Kidney (tissue), 14 donors: ENCODE data around the gene VAPA. TPM values are rescaled to one million over a fixed set of nuclear protein-coding genes. Genes with fewer than 3 reads are reported as not detected.

Experiments used
- DNase-seq, 5 donors: peaks; one replicate each; pipeline ENCODE4 v3.0.0-alpha.2; 2013 to 2020
- FAIRE-seq: peaks from 2 replicates; lab custom pipeline; 2012; peaks lifted over from hg19 to GRCh38; lab: Jason Lieb, UNC
- H3K27ac ChIP-seq, 2 donors: one replicate each; pipeline ENCODE4 v1.7.0; 2013; ENCODE audit warnings: low read depth in 2 of 2, low read length in 2 of 2, inconsistent platforms in 1 of 2
- H3K27me3 ChIP-seq: one replicate; pipeline ENCODE4 v1.7.1; 2013; ENCODE audit warnings: low read length, inconsistent platforms; ENCODE audit not compliant: control insufficient read depth, insufficient read depth
- H3K36me3 ChIP-seq, 3 donors: one replicate each; pipeline versions ENCODE4 v1.7.0 to v1.7.1; 2013; ENCODE audit warnings: low read length in 3 of 3, control low read depth in 1 of 3, inconsistent platforms in 1 of 3; ENCODE audit not compliant: insufficient read depth in 3 of 3, control insufficient read depth in 2 of 3
- H3K4me1 ChIP-seq, 3 donors: one replicate each; pipeline versions ENCODE4 v1.7.0 to v1.7.1; 2013; ENCODE audit warnings: low read length in 3 of 3, inconsistent platforms in 1 of 3, low read depth in 1 of 3; ENCODE audit not compliant: control insufficient read depth in 2 of 3, insufficient read depth in 2 of 3
- H3K4me3 ChIP-seq, 3 donors: one replicate each; pipeline versions ENCODE4 v1.7.0 to v1.8.1; 2013; ENCODE audit warnings: low read length in 3 of 3, control low read depth in 1 of 3, inconsistent platforms in 1 of 3
- H3K9ac ChIP-seq, 3 donors: one replicate each; pipeline versions ENCODE4 v1.7.0 to v1.7.1; 2013; ENCODE audit warnings: low read length in 3 of 3, control low read depth in 1 of 3, inconsistent platforms in 1 of 3
- H3K9me3 ChIP-seq, 3 donors: one replicate each; pipeline versions ENCODE4 v1.7.0 to v1.7.1; 2013; ENCODE audit warnings: low read length in 3 of 3, control low read depth in 1 of 3, inconsistent platforms in 1 of 3; ENCODE audit not compliant: control insufficient read depth in 2 of 3, insufficient read depth in 1 of 3
- intact Hi-C: fragments of 100-400 bp; cut with DNase I; formaldehyde crosslinking; loops from one replicate; pipeline ENCODE4 v1.11.1; 2022
- polyA plus RNA-seq: library from polyadenylated mRNA; stranded (reverse); fragments of 350-450 nt; fragmentation: Illumina TruSeq; extraction: RNeasy Lipid Tissue Mini Kit (QIAGEN cat#74804); gene quantifications from one replicate; pipeline ENCODE4 v1.2.3, GENCODE V29; 2014; ENCODE audit warnings: low read depth, low replicate concordance; ENCODE audit not compliant: insufficient read depth
- total RNA-seq: library from RNA; stranded (reverse); fragmentation: NEBNext Ultra II Directional; extraction: Animal tissue kit (Norgen Biotek cat#: 25700); gene quantifications from one replicate; pipeline ENCODE4 v1.2.1, GENCODE V29; 2021
- TF ChIP-seq, protein P1 (sequence below): IDR thresholded peaks from 3 replicates; pipeline ENCODE4 v1.5.1; 2012; ENCODE audit warnings: mild to moderate bottlenecking, moderate library complexity, borderline replicate concordance; ENCODE audit not compliant: insufficient read depth; ENCODE audit errors: extremely low read depth
- donor health status: control.
- donor health status: control.
- donor health status: control.
- donor health status: control.
- donor health status: control.
- donor health status: DM: yes; HTN: yes; CAD: no.
- donor health status: Normal renal cell carcinoma (clear cell type).

The VAPA gene
- total and polyA plus RNA-seq, 2 donors from 2014 or later, result 171 to 185 TPM

DNA sequence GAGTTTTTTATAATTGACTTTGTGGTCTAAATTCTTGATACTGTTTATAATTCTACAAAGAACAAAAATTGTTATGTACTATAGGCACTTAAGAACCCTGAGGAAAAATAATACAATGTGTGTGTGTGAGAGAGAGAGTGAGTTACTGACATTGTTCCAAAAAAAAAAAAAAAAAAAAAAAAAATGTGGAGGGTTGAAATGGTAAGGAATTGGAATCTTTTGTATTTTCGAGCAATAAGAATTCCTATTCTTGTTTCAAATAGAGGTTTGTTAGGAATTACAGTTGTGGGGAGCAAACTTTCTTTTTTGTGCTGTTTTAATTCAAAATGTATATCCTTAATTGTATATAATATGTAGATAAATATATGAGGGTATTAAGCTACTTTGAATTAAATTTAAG lies 45.7 kb downstream of the VAPA start:
- intact Hi-C loops, result no loop called here
- H3K36me3 ChIP-seq, result peaks cover 0 to 7% (median under 1%) of the 10 kb centered on the region in 3 donors
- DNase-seq, result no peak
- H3K9me3 ChIP-seq, result no peaks in the 10 kb centered on the region
- no peaks in the 10 kb centered on the region for H3K4me1 ChIP-seq
- TF ChIP-seq, protein P1, sequence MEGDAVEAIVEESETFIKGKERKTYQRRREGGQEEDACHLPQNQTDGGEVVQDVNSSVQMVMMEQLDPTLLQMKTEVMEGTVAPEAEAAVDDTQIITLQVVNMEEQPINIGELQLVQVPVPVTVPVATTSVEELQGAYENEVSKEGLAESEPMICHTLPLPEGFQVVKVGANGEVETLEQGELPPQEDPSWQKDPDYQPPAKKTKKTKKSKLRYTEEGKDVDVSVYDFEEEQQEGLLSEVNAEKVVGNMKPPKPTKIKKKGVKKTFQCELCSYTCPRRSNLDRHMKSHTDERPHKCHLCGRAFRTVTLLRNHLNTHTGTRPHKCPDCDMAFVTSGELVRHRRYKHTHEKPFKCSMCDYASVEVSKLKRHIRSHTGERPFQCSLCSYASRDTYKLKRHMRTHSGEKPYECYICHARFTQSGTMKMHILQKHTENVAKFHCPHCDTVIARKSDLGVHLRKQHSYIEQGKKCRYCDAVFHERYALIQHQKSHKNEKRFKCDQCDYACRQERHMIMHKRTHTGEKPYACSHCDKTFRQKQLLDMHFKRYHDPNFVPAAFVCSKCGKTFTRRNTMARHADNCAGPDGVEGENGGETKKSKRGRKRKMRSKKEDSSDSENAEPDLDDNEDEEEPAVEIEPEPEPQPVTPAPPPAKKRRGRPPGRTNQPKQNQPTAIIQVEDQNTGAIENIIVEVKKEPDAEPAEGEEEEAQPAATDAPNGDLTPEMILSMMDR, result no peak
- H3K9ac ChIP-seq, result no peak overlapping the region
- no peak overlapping the region for H3K4me3 ChIP-seq
- H3K27ac ChIP-seq, result no peak overlapping the region
- FAIRE-seq, result peak; percentile 19
- H3K27me3 ChIP-seq, result no peaks in the 10 kb centered on the region

DNA sequence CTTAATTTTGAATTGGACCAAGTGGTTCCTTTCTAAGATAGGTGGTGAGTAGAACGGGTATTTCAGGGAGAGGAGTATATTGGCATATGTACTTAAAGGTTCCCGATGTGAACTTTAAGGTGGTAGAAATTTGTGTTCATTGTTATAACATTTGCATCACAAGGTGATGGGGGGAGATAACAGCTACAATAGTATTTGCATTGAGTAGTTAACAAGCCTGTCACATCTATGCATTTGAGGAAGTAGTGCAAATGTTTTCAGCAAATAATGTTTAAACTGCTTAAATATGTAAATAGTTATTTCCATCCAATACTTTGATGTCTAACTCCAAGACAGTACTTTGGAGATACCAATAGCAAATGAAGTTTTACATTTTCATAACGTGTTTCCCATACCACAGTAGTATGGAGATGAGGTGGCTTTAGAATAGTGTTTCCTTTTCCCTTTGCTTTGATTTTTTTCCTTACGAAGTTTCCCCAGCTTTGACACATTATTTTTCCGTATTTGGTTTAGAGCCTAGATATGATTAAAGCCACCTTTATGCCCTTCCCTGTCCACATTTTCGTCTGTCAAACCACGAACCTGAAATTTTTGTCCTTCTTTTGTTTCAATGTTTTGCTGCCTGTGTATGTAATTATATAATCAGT lies 46.6 kb downstream of the VAPA start:
- Histone ChIP-seq H3K9ac (no peak overlapping the region), H3K36me3 (peaks cover 0 to 3% (median 0%) of the 10 kb centered on the region in 3 donors), H3K27ac (no peak overlapping the region), H3K4me1 (no peaks in the 10 kb centered on the region), H3K9me3 (no peaks in the 10 kb centered on the region), H3K27me3 (no peaks in the 10 kb centered on the region), H3K4me3 (no peak overlapping the region)
- DNase-seq (no peak), FAIRE-seq (no peak)
- TF ChIP-seq, protein P1, result no peak
- intact Hi-C loops, result no loop called here

DNA sequence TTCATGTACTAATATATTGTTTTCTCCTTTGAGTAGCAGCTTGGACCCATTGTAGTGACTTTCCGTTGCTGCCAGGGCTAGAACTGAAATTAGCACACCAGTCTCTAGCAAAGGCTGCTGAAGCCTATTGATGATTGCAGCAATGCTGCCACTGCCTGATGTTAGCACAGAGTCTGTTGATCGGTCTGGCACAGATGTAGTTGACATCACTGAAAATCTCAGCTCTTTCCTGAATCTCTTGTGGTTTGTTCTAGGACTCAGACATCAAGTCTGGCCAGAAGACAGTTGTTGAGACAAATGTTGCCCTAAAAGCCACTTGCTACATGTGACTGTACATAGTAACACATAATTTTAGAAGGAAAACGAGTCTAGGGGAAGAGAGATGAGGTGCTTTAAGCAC lies 47.2 kb downstream of the VAPA start:
- H3K9me3 ChIP-seq, result no peaks in the 10 kb centered on the region
- no peaks in the 10 kb centered on the region for H3K27me3 ChIP-seq
- TF ChIP-seq, protein P1, result no peak
- intact Hi-C loops, result no loop called here
- H3K27ac ChIP-seq, result no peak overlapping the region
- no peaks in the 10 kb centered on the region for H3K36me3 ChIP-seq
- FAIRE-seq (no peak), DNase-seq (no peak)
- no peak overlapping the region for H3K4me3 ChIP-seq
- H3K9ac ChIP-seq, result no peak overlapping the region
- peaks cover 0 to under 1% (median 0%) of the 10 kb centered on the region in 3 donors for H3K4me1 ChIP-seq
